HEK293 (cell line): ENCODE measurements around the gene COL19A1.

Experiments
- CTCF ChIA-PET: fragments of 350-600 bp; formaldehyde crosslinking; extraction: SDS; loops from one replicate; lab custom pipeline; 2021; ENCODE audit warnings: antibody characterized with exemption; lab: Yijun Ruan, JAX
- POLR2A ChIA-PET: fragments of 300-600 bp; formaldehyde crosslinking; extraction: SDS; loops from one replicate; lab custom pipeline; 2020; ENCODE audit warnings: antibody characterized with exemption, inconsistent platforms; lab: Yijun Ruan, JAX
- H3K27ac ChIP-seq: fragments of 200-500 bp; sonication (Bioruptor generic); 2 replicates; pipeline ENCODE4 v1.5.1; 2014; ENCODE audit warnings: low read depth, low read length, control low read depth, inconsistent platforms; ENCODE audit errors: extremely low read depth
- H3K36me3 ChIP-seq, 2 experiments: fragments of 200-500 bp in 1 of 2; sonication (Bioruptor generic) in 1 of 2; 1 replicate in 1 of 2; 2 replicates in 1 of 2; pipeline ENCODE4 v1.5.1; 2014 to 2017; ENCODE audit warnings: inconsistent platforms in 2 of 2, low read length in 2 of 2; ENCODE audit not compliant: control insufficient read depth in 2 of 2, insufficient read depth in 1 of 2
- H3K4me1 ChIP-seq: fragments of 200-500 bp; sonication (Bioruptor generic); 2 replicates; pipeline ENCODE4 v1.5.1; 2014; ENCODE audit warnings: mild to moderate bottlenecking, low read length, inconsistent platforms; ENCODE audit not compliant: control insufficient read depth, insufficient read depth
- H3K4me3 ChIP-seq: 2 replicates; pipeline ENCODE4 v1.5.1; 2011; ENCODE audit warnings: low read depth, mild to moderate bottlenecking, control low read depth, low read length, moderate library complexity
- H3K9me3 ChIP-seq: fragments of 200-500 bp; sonication (Bioruptor generic); 2 replicates; pipeline ENCODE4 v1.5.1; 2014; ENCODE audit warnings: low read depth, low read length, inconsistent platforms; ENCODE audit not compliant: control insufficient read depth, insufficient read depth
- KLF10 ChIP-seq: fragments of 450-650 bp; IDR thresholded peaks from 2 replicates; pipeline ENCODE4 v1.5.1; 2018; ENCODE audit warnings: missing biosample characterization, mild to moderate bottlenecking, missing genetic modification characterization
- OSR2 ChIP-seq: fragments of 450-650 bp; formaldehyde crosslinking; IDR thresholded peaks from 2 replicates; pipeline ENCODE4 v1.5.1; 2016; ENCODE audit warnings: missing biosample characterization, missing genetic modification characterization
- WT1 ChIP-seq: fragments of 450-650 bp; formaldehyde crosslinking; IDR thresholded peaks from 2 replicates; pipeline ENCODE4 v1.5.1; 2016; ENCODE audit warnings: missing biosample characterization, missing genetic modification characterization
- ZBTB8A ChIP-seq: fragments of 450-650 bp; formaldehyde crosslinking; IDR thresholded peaks from 2 replicates; pipeline ENCODE4 v1.5.1; 2016; ENCODE audit warnings: missing biosample characterization, missing genetic modification characterization
- ZNF24 ChIP-seq: fragments of 450-650 bp; formaldehyde crosslinking; IDR thresholded peaks from 2 replicates; pipeline ENCODE4 v1.5.1; 2016; ENCODE audit warnings: missing biosample characterization, missing genetic modification characterization
- ZNF335 ChIP-seq: fragments of 450-650 bp; formaldehyde crosslinking; conservative IDR thresholded peaks from 2 replicates; pipeline ENCODE4 v1.5.1; 2016; ENCODE audit warnings: missing biosample characterization, missing genetic modification characterization
- ZNF341 ChIP-seq: fragments of 450-650 bp; formaldehyde crosslinking; IDR thresholded peaks from 2 replicates; pipeline ENCODE4; 2016; ENCODE audit warnings: low read depth, missing biosample characterization, missing genetic modification characterization
- ZNF366 ChIP-seq: fragments of 450-650 bp; formaldehyde crosslinking; conservative IDR thresholded peaks from 2 replicates; pipeline ENCODE4 v1.5.1; 2016; ENCODE audit warnings: missing biosample characterization, missing genetic modification characterization
- ZNF596 ChIP-seq: fragments of 450-650 bp; IDR thresholded peaks from 2 replicates; pipeline ENCODE4 v1.5.0; 2018; ENCODE audit warnings: missing biosample characterization, mild to moderate bottlenecking, missing genetic modification characterization, moderate library complexity
- ZNF600 ChIP-seq: fragments of 450-650 bp; formaldehyde crosslinking; IDR thresholded peaks from 2 replicates; pipeline ENCODE4 v1.5.1; 2016; ENCODE audit warnings: missing biosample characterization, missing genetic modification characterization
- ZNF660 ChIP-seq: fragments of 450-650 bp; IDR thresholded peaks from 2 replicates; pipeline ENCODE4 v1.5.1; 2018; ENCODE audit warnings: missing biosample characterization, mild to moderate bottlenecking, missing genetic modification characterization
- ZNF670 ChIP-seq: fragments of 450-650 bp; formaldehyde crosslinking; IDR thresholded peaks from 2 replicates; pipeline ENCODE4 v1.5.1; 2016; ENCODE audit warnings: missing biosample characterization, missing genetic modification characterization, low read depth
- ZNF837 ChIP-seq: fragments of 450-650 bp; formaldehyde crosslinking; IDR thresholded peaks from 2 replicates; pipeline ENCODE4 v1.5.1; 2016; ENCODE audit warnings: missing biosample characterization, missing genetic modification characterization
- ZSCAN30 ChIP-seq: fragments of 450-650 bp; IDR thresholded peaks from 2 replicates; pipeline ENCODE4 v1.5.1; 2018; ENCODE audit warnings: missing biosample characterization, mild to moderate bottlenecking, missing genetic modification characterization, moderate library complexity
- TF ChIP-seq, protein P1 (sequence below): fragments of 450-650 bp; formaldehyde crosslinking; IDR thresholded peaks from 2 replicates; pipeline ENCODE4 v1.5.1; 2017; ENCODE audit warnings: missing biosample characterization, missing genetic modification characterization
- TF ChIP-seq, protein P2 (sequence below): fragments of 450-650 bp; formaldehyde crosslinking; IDR thresholded peaks from 2 replicates; pipeline ENCODE4 v1.5.1; 2016; ENCODE audit warnings: missing biosample characterization, missing genetic modification characterization
- TF ChIP-seq, protein P3 (sequence below): fragments of 450-650 bp; formaldehyde crosslinking; IDR thresholded peaks from 2 replicates; pipeline ENCODE4 v1.5.1; 2016; ENCODE audit warnings: missing biosample characterization, missing genetic modification characterization
- TF ChIP-seq, protein P4 (sequence below): fragments of 450-650 bp; formaldehyde crosslinking; conservative IDR thresholded peaks from 2 replicates; pipeline ENCODE4 v1.5.1; 2016; ENCODE audit warnings: low read depth, missing biosample characterization, missing genetic modification characterization
- TF ChIP-seq, protein P5 (sequence below): fragments of 450-650 bp; formaldehyde crosslinking; optimal IDR thresholded peaks from 2 replicates; pipeline ENCODE3; 2016; ENCODE audit warnings: missing biosample characterization, mild to moderate bottlenecking, missing genetic modification characterization
- TF ChIP-seq, protein P6 (sequence below): fragments of 450-650 bp; formaldehyde crosslinking; IDR thresholded peaks from 2 replicates; pipeline ENCODE4 v1.5.1; 2017; ENCODE audit warnings: missing biosample characterization, missing genetic modification characterization

COL19A1 gene

DNA sequence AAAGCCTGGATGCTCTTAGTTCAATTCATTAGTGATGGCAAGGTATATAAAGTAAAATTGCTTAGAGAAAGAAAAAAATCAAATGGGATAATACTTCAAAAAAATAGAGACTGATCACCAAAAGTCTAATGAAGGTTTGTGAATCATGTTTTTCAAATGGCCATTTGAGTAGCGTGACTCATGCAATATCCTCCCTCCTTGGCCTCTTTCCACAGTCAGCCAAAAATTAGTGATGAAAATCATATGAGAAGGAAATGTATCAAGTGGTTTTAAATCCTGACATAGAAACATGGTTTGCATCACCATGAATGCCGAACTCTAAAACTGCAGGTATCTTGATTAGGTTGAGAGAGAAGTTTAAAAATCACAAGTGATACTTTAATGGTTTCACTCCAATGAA lies 1.2 kb upstream of the COL19A1 start (continued):
- TF ChIP-seq, protein P1, sequence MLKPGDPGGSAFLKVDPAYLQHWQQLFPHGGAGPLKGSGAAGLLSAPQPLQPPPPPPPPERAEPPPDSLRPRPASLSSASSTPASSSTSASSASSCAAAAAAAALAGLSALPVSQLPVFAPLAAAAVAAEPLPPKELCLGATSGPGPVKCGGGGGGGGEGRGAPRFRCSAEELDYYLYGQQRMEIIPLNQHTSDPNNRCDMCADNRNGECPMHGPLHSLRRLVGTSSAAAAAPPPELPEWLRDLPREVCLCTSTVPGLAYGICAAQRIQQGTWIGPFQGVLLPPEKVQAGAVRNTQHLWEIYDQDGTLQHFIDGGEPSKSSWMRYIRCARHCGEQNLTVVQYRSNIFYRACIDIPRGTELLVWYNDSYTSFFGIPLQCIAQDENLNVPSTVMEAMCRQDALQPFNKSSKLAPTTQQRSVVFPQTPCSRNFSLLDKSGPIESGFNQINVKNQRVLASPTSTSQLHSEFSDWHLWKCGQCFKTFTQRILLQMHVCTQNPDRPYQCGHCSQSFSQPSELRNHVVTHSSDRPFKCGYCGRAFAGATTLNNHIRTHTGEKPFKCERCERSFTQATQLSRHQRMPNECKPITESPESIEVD (tag by site-specific recombination): peak; percentile 66
- TF ChIP-seq, protein P2, sequence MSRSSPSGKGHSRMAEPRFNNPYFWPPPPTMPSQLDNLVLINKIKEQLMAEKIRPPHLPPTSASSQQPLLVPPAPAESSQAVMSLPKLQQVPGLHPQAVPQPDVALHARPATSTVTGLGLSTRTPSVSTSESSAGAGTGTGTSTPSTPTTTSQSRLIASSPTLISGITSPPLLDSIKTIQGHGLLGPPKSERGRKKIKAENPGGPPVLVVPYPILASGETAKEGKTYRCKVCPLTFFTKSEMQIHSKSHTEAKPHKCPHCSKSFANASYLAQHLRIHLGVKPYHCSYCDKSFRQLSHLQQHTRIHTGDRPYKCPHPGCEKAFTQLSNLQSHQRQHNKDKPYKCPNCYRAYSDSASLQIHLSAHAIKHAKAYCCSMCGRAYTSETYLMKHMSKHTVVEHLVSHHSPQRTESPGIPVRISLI (tag by site-specific recombination): peak; percentile 87
- TF ChIP-seq ZNF837 (tag by site-specific recombination): no peak
- TF ChIP-seq ZNF366 (tag by site-specific recombination): peak; percentile 38
- TF ChIP-seq ZNF341 (tag by site-specific recombination): no peak
- TF ChIP-seq, protein P3, sequence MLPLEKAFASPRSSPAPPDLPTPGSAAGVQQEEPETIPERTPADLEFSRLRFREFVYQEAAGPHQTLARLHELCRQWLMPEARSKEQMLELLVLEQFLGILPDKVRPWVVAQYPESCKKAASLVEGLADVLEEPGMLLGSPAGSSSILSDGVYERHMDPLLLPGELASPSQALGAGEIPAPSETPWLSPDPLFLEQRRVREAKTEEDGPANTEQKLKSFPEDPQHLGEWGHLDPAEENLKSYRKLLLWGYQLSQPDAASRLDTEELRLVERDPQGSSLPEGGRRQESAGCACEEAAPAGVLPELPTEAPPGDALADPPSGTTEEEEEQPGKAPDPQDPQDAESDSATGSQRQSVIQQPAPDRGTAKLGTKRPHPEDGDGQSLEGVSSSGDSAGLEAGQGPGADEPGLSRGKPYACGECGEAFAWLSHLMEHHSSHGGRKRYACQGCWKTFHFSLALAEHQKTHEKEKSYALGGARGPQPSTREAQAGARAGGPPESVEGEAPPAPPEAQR (tag by site-specific recombination): no peak
- peak; percentile 33; the same call in 1 of the 2 replicates for TF ChIP-seq WT1
- no peak for TF ChIP-seq KLF10 (tag by site-specific recombination)

DNA sequence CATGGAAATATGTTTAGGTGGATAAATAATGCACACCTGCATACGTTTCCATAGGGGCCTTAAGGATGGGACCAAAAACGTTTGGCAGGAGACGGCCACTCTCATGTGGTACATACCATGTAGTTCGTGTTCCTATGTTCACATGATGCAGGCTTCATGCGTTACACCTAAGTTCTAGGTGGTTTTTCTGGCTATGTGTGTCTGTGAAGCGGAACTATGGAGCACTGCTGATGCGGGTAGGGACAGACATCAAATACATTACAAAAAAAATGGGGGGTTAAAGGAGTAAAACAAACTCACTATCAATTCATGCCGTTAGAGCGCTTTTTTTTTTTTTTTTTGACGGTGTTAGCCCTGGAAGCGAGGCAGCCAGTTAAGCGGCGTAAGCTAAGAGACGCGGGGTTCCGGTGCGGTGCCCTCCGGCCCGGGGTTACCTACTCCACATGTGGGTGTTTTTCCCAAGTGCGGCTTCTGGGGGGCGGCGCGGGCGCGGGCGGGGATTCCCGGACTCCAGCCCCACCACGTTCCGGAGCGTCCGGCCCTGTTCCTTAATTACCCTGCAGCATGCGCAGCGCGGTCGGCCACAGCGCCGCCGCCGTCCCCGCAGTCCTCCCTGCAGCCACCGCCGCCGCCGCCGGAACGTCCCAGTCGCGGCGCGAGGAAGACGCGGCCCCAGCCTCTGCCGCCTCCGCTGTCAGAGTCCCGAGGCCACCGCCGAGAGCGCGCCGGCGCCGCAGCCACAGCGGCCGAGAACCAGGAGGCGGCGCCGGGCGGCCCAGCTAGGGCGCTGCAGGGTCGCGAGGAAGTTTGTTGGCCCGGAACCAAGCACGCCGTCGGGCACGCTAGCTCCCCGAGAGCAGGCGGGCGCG lies 648 bp downstream of the COL19A1 start:
- ChIA-PET POLR2A (interaction anchor here (1.2 to 3.4 kb wide), 2 partner anchors 28 to 70 kb away, joined by 8 to 16 read pairs; partner anchors contain the start of gene LMBRD1), CTCF (interaction anchor here (0.6 to 2.2 kb wide), 9 partner anchors 26 to 1764 kb away, joined by 3 to 6 read pairs (median 3); no protein-coding TSS in a partner anchor)
- H3K36me3 ChIP-seq: no peaks in the 10 kb centered on the region
- H3K4me3 ChIP-seq: peak overlapping the region; percentile 57
- H3K9me3 ChIP-seq: no peaks in the 10 kb centered on the region
- peak overlapping the region; percentile 78; the same call in 1 of the 2 replicates for H3K27ac ChIP-seq
- H3K4me1 ChIP-seq: peaks cover 19% of the 10 kb centered on the region
- 0 out of 2 replicates have a peak, but pooled peaks have one; percentile 11 for TF ChIP-seq ZNF600 (tag by site-specific recombination)
- TF ChIP-seq, protein P4, sequence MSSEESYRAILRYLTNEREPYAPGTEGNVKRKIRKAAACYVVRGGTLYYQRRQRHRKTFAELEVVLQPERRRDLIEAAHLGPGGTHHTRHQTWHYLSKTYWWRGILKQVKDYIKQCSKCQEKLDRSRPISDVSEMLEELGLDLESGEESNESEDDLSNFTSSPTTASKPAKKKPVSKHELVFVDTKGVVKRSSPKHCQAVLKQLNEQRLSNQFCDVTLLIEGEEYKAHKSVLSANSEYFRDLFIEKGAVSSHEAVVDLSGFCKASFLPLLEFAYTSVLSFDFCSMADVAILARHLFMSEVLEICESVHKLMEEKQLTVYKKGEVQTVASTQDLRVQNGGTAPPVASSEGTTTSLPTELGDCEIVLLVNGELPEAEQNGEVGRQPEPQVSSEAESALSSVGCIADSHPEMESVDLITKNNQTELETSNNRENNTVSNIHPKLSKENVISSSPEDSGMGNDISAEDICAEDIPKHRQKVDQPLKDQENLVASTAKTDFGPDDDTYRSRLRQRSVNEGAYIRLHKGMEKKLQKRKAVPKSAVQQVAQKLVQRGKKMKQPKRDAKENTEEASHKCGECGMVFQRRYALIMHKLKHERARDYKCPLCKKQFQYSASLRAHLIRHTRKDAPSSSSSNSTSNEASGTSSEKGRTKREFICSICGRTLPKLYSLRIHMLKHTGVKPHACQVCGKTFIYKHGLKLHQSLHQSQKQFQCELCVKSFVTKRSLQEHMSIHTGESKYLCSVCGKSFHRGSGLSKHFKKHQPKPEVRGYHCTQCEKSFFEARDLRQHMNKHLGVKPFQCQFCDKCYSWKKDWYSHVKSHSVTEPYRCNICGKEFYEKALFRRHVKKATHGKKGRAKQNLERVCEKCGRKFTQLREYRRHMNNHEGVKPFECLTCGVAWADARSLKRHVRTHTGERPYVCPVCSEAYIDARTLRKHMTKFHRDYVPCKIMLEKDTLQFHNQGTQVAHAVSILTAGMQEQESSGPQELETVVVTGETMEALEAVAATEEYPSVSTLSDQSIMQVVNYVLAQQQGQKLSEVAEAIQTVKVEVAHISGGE (tag by site-specific recombination): peak; percentile 92
- TF ChIP-seq KLF10 (tag by site-specific recombination): peak; percentile 25; the same call in 1 of the 2 replicates
- TF ChIP-seq, protein P5, sequence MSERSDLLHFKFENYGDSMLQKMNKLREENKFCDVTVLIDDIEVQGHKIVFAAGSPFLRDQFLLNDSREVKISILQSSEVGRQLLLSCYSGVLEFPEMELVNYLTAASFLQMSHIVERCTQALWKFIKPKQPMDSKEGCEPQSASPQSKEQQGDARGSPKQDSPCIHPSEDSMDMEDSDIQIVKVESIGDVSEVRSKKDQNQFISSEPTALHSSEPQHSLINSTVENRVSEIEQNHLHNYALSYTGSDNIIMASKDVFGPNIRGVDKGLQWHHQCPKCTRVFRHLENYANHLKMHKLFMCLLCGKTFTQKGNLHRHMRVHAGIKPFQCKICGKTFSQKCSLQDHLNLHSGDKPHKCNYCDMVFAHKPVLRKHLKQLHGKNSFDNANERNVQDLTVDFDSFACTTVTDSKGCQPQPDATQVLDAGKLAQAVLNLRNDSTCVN (tag by site-specific recombination): peak; percentile 85
- peak; percentile 94 for TF ChIP-seq ZBTB8A
- peak; percentile 79; the same call in 1 of the 2 replicates for TF ChIP-seq ZSCAN30 (tag by site-specific recombination)
- TF ChIP-seq, protein P6, sequence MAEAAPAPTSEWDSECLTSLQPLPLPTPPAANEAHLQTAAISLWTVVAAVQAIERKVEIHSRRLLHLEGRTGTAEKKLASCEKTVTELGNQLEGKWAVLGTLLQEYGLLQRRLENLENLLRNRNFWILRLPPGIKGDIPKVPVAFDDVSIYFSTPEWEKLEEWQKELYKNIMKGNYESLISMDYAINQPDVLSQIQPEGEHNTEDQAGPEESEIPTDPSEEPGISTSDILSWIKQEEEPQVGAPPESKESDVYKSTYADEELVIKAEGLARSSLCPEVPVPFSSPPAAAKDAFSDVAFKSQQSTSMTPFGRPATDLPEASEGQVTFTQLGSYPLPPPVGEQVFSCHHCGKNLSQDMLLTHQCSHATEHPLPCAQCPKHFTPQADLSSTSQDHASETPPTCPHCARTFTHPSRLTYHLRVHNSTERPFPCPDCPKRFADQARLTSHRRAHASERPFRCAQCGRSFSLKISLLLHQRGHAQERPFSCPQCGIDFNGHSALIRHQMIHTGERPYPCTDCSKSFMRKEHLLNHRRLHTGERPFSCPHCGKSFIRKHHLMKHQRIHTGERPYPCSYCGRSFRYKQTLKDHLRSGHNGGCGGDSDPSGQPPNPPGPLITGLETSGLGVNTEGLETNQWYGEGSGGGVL (tag by site-specific recombination): 0 out of 2 replicates have a peak, but pooled peaks have one; percentile 34
- TF ChIP-seq, protein P2 (tag by site-specific recombination): peak; percentile 84
- no peak; the same call in 1 of the 2 replicates for TF ChIP-seq OSR2 (tag by site-specific recombination)
- no peak for TF ChIP-seq ZNF670 (tag by site-specific recombination)
- TF ChIP-seq ZNF335 (tag by site-specific recombination): peak; percentile 48
- peak; percentile 87 for TF ChIP-seq ZNF660 (tag by site-specific recombination)
- TF ChIP-seq ZNF24 (tag by site-specific recombination): no peak
- peak; percentile 51; the same call in 1 of the 2 replicates for TF ChIP-seq ZNF596 (tag by site-specific recombination)
